CD14-positive monocyte (primary cell): ENCODE data around the gene TBC1D19. TPM values are rescaled to one million over a fixed set of nuclear protein-coding genes. Genes with fewer than 3 reads are reported as not detected.
"Not testable (repeated sequence)": the region's sequence is repeated elsewhere in the genome, so short reads cannot be mapped to it uniquely, and the experiment has no call there.

Source experiments
- DNase-seq, 3 donors: peaks; one replicate each; pipeline ENCODE4 v3.0.0-alpha.2; 2011 to 2022
- H2AFZ ChIP-seq: 2 replicates; pipeline ENCODE4 v1.6.0; 2012; ENCODE audit warnings: mild to moderate bottlenecking, low read depth, low read length, inconsistent platforms; ENCODE audit not compliant: insufficient read depth, poor library complexity, severe bottlenecking
- H3K27ac ChIP-seq, 2 donors: 1 replicate in 1 of 2; 2 replicates in 1 of 2; pipeline ENCODE4 v1.5.1; 2012 to 2013; ENCODE audit warnings: low read length in 2 of 2, control low read depth in 1 of 2, inconsistent platforms in 1 of 2, low read depth in 1 of 2, mild to moderate bottlenecking in 1 of 2
- H3K27me3 ChIP-seq, 2 donors: one replicate each; pipeline versions ENCODE4 v1.6.0 to v1.6.1; 2011 to 2013; ENCODE audit warnings: low read length in 2 of 2; ENCODE audit not compliant: control insufficient read depth in 2 of 2, insufficient read depth in 2 of 2
- H3K36me3 ChIP-seq, 2 donors: replicated peaks in 1 of 2; 1 replicate in 1 of 2; 2 replicates in 1 of 2; pipeline versions ENCODE4 v1.5.1 to v1.6.1; 2012 to 2013; ENCODE audit warnings: low read length in 2 of 2, control low read depth in 1 of 2, inconsistent platforms in 1 of 2, mild to moderate bottlenecking in 1 of 2; ENCODE audit not compliant: insufficient read depth in 2 of 2, control insufficient read depth in 1 of 2
- H3K4me1 ChIP-seq, 2 donors: 1 replicate in 1 of 2; 2 replicates in 1 of 2; pipeline versions ENCODE4 v1.5.1 to v1.6.1; 2012 to 2013; ENCODE audit warnings: low read length in 2 of 2, control low read depth in 1 of 2, inconsistent platforms in 1 of 2, mild to moderate bottlenecking in 1 of 2, moderate library complexity in 1 of 2; ENCODE audit not compliant: insufficient read depth in 2 of 2, control insufficient read depth in 1 of 2
- H3K4me2 ChIP-seq: replicated peaks from 2 replicates; pipeline ENCODE3; 2012; ENCODE audit warnings: low read length, moderate library complexity, mild to moderate bottlenecking; ENCODE audit not compliant: poor library complexity, severe bottlenecking; ENCODE audit errors: extremely low read depth
- H3K4me3 ChIP-seq, 3 experiments: fragments of 200-600 bp in 1 of 3; sonication (generic) in 1 of 3; replicated peaks in 1 of 3; 1 replicate in 2 of 3; 2 replicates in 1 of 3; pipeline ENCODE4 v1.5.1; 2011 to 2013; ENCODE audit warnings: low read length in 3 of 3, mild to moderate bottlenecking in 3 of 3, control low read depth in 2 of 3, low read depth in 2 of 3, inconsistent platforms in 1 of 3, moderate library complexity in 1 of 3
- H3K79me2 ChIP-seq: 2 replicates; pipeline ENCODE4 v1.6.0; 2012; ENCODE audit warnings: mild to moderate bottlenecking, control low read depth, inconsistent platforms, low read length, moderate library complexity; ENCODE audit not compliant: insufficient read depth
- H3K9ac ChIP-seq: 2 replicates; pipeline ENCODE4 v1.6.0; 2017; ENCODE audit warnings: low read length, mild to moderate bottlenecking; ENCODE audit not compliant: insufficient read depth, poor library complexity, severe bottlenecking
- H3K9me3 ChIP-seq, 2 donors: replicated peaks in 1 of 2; 1 replicate in 1 of 2; 2 replicates in 1 of 2; pipeline versions ENCODE4 v1.5.1 to v1.6.1; 2012 to 2013; ENCODE audit warnings: low read length in 2 of 2, control low read depth in 1 of 2; ENCODE audit not compliant: control insufficient read depth in 1 of 2, insufficient read depth in 1 of 2
- H4K20me1 ChIP-seq: 2 replicates; pipeline ENCODE4 v1.6.0; 2012; ENCODE audit warnings: mild to moderate bottlenecking, low read length, control low read depth, moderate library complexity; ENCODE audit not compliant: insufficient read depth
- H3K27ac Mint-ChIP-seq, 7 donors: one replicate each; pipeline ENCODE4 v1.8.0; 2020; ENCODE audit warnings: mild to moderate bottlenecking in 7 of 7, mixed read lengths in 7 of 7, moderate library complexity in 6 of 7, inconsistent platforms in 2 of 7
- H3K27me3 Mint-ChIP-seq, 3 donors: one replicate each; pipeline ENCODE4 v1.8.0; 2021 to 2022; ENCODE audit warnings: low read depth in 3 of 3, mild to moderate bottlenecking in 3 of 3, mixed read lengths in 3 of 3, moderate library complexity in 3 of 3, inconsistent platforms in 1 of 3
- H3K36me3 Mint-ChIP-seq, 2 donors: one replicate each; pipeline ENCODE4 v1.8.0; 2020; ENCODE audit warnings: mixed read lengths in 2 of 2, inconsistent platforms in 1 of 2, mild to moderate bottlenecking in 1 of 2
- H3K4me1 Mint-ChIP-seq: one replicate; pipeline ENCODE4 v1.8.0; 2020; ENCODE audit warnings: mild to moderate bottlenecking, mixed read lengths
- H3K4me3 Mint-ChIP-seq, 2 donors: one replicate each; pipeline ENCODE4 v1.8.0; 2020; ENCODE audit warnings: mild to moderate bottlenecking in 2 of 2, mixed read lengths in 2 of 2, moderate library complexity in 1 of 2
- H3K9me3 Mint-ChIP-seq, 7 donors: one replicate each; pipeline ENCODE4 v1.8.0; 2020 to 2022; ENCODE audit warnings: mixed read lengths in 7 of 7, mild to moderate bottlenecking in 6 of 7, moderate library complexity in 6 of 7, inconsistent platforms in 2 of 7
- CTCF ChIP-seq: fragments of 200-600 bp; IDR thresholded peaks from one replicate; pipeline ENCODE4 v1.8.0; 2022; ENCODE audit warnings: antibody characterized with exemption, mild to moderate bottlenecking
- WGBS: methylation state at CpG from one replicate; pipeline ENCODE4 v1.1.5; 2013; ENCODE audit warnings: missing lambda C conversion rate; ENCODE audit not compliant: insufficient coverage; 5-methylcytosine and 5-hydroxymethylcytosine counted together
- intact Hi-C, 2 donors: fragments of 100-400 bp; cut with micrococcal nuclease; formaldehyde crosslinking; loops; one replicate each; pipeline versions ENCODE4 v1.15.0 to v1.15.1; 2023
- polyA plus RNA-seq, 3 donors: library from polyadenylated mRNA; depleted of rRNA in 1 of 3; unstranded in 2 of 3; stranded (reverse) in 1 of 3; fragments of 300-500 nt in 2 of 3; fragments of >200 nt in 1 of 3; fragmentation: Illumina TruSeq in 2 of 3; gene quantifications; 1 replicate in 2 of 3; 2 replicates in 1 of 3; pipeline ENCODE4 v1.2.3, GENCODE V29; 2012 to 2021

The TBC1D19 gene
- polyA plus RNA-seq, 3 donors = 0.19 to 0.84 (median 0.33) TPM

GRCh38 chr4:26621366-26621765 lies 37.5 kb downstream of the TBC1D19 start:
- Histone ChIP-seq H3K27ac (no peak overlapping the region), H3K9ac (no peak overlapping the region), H3K9me3 (no peaks in the 10 kb centered on the region), H4K20me1 (no peaks in the 10 kb centered on the region), H3K4me2 (no peak overlapping the region), H3K27me3 (no peaks in the 10 kb centered on the region), H3K4me1 (peaks cover 5 to 12% of the 10 kb centered on the region in 2 donors), H2AFZ (no peak overlapping the region), H3K79me2 (no peaks in the 10 kb centered on the region), H3K4me3 (no peak overlapping the region), H3K36me3 (no peaks in the 10 kb centered on the region)
- Mint-ChIP-seq H3K4me3 (no peak overlapping the region), H3K36me3 (no peaks in the 10 kb centered on the region), H3K4me1 (peaks cover 14% of the 10 kb centered on the region), H3K27ac (no peak overlapping the region), H3K9me3 (no peaks in the 10 kb centered on the region), H3K27me3 (no peaks in the 10 kb centered on the region)
- WGBS = 92% methylated on average over 2 of the region's 3 CpGs
- no peak for TF ChIP-seq CTCF
- intact Hi-C loops = no loop called here
- DNase-seq = no peak

GRCh38 chr4:26622913-26623312 lies 39.0 kb downstream of the TBC1D19 start:
- no peaks in the 10 kb centered on the region for H3K9me3 Mint-ChIP-seq

GRCh38 chr4:26626658-26627057 lies 42.8 kb downstream of the TBC1D19 start:
- H3K4me3 Mint-ChIP-seq, H3K4me2 ChIP-seq, H3K79me2 ChIP-seq, H3K9ac ChIP-seq, H3K27me3 ChIP-seq, H2AFZ ChIP-seq, H3K9me3 Mint-ChIP-seq, H3K27ac Mint-ChIP-seq, H3K4me3 ChIP-seq, H3K27ac ChIP-seq, H3K9me3 ChIP-seq, H3K27me3 Mint-ChIP-seq, H3K36me3 ChIP-seq, H3K36me3 Mint-ChIP-seq, DNase-seq, intact Hi-C loops, H4K20me1 ChIP-seq: not testable (repeated sequence)
- H3K4me1 Mint-ChIP-seq = peaks cover 14% of the 10 kb centered on the region
- H3K4me1 ChIP-seq = peaks cover 5 to 12% of the 10 kb centered on the region in 2 donors
- WGBS = no CpG with 5 or more reads among the region's 2 CpGs

More at GRCh38 chr4:26622913-26623312, 39.0 kb downstream of the TBC1D19 start:
- Histone ChIP-seq H3K4me1 (peaks cover 5 to 12% of the 10 kb centered on the region in 2 donors), H3K27me3 (no peaks in the 10 kb centered on the region), H2AFZ (no peak overlapping the region), H4K20me1 (no peaks in the 10 kb centered on the region), H3K79me2 (no peaks in the 10 kb centered on the region), H3K4me2 (no peak overlapping the region), H3K9me3 (no peaks in the 10 kb centered on the region), H3K27ac (peak overlapping the region in 1 of 2 donors; percentile 14), H3K9ac (no peak overlapping the region), H3K36me3 (no peaks in the 10 kb centered on the region), H3K4me3 (no peak overlapping the region)
- Mint-ChIP-seq H3K4me1 (peaks cover 14% of the 10 kb centered on the region), H3K27ac (peak overlapping the region in 1 of 7 donors; percentile 2), H3K36me3 (no peaks in the 10 kb centered on the region), H3K27me3 (no peaks in the 10 kb centered on the region), H3K4me3 (no peak overlapping the region)
- intact Hi-C loops = no loop called here
- DNase-seq = no peak
- whole genome bisulfite sequencing = 42% methylated on average over 2 of the region's 2 CpGs
- no peak for TF ChIP-seq CTCF
